A549 treated with GW870086 at 1 μM for 4 hours (cell line): ENCODE measurements around the gene RYR3. TPM values are rescaled to one million over a fixed set of nuclear protein-coding genes. Genes with fewer than 3 reads are reported as not detected.

Experiments used
- total RNA-seq: library from RNA; stranded (reverse); fragments of 200-300 nt; extraction: Qiagen RNA extraction; gene quantifications from 5 replicates; pipeline ENCODE4 v1.2.3, GENCODE V29; 2022; ENCODE audit warnings: low read depth

Gene RYR3
- 0.01 to 0.23 TPM (median 0.03 TPM) in 4 of 5 replicates, not detected in the other for total RNA-seq

GRCh38 chr15:33310481-33311311, at the start of gene RYR3:
TSS of gene RYR3 (plus strand) at chr15:33310967. CDS start at chr15:33311046, 79 bp downstream.

Other genes with a start within 250 kb of the RYR3 start
- gene FMN1, start 116.3 kb upstream of the RYR3 start, total RNA-seq = 0.23 to 0.70 TPM (median 0.28 TPM) in 5 replicates